Stimulated activated naive CD8-positive, alpha-beta T cell treated with anti-CD3 and anti-CD28 coated beads, Interleukin-15, Interleukin-2, amounts not matched to agents 100 ng/mL and 50 ng/mL, for 24 hours (primary cell): Measurements from ENCODE around the gene DUSP2.

Source experiments
- H3K27ac Mint-ChIP-seq: one replicate; pipeline ENCODE4 v1.8.0; 2021; ENCODE audit warnings: mild to moderate bottlenecking, mixed read lengths
- H3K27me3 Mint-ChIP-seq: one replicate; pipeline ENCODE4 v1.8.0; 2021; ENCODE audit warnings: mixed read lengths
- H3K36me3 Mint-ChIP-seq: one replicate; pipeline ENCODE4 v1.8.0; 2021; ENCODE audit warnings: low read depth, mixed read lengths
- H3K4me1 Mint-ChIP-seq: one replicate; pipeline ENCODE4 v1.8.0; 2021; ENCODE audit warnings: low read depth, mixed read lengths
- H3K4me3 Mint-ChIP-seq: one replicate; pipeline ENCODE4 v1.8.0; 2021; ENCODE audit warnings: mild to moderate bottlenecking, mixed read lengths
- H3K9me3 Mint-ChIP-seq: one replicate; pipeline ENCODE4 v1.8.0; 2021; ENCODE audit warnings: mixed read lengths

The DUSP2 gene

GRCh38 chr2:96145036-96145847, at the start of gene DUSP2:
Gene DUSP2 (minus strand): TSS chr2:96145440. CDS start chr2:96145354, 86 bp downstream.
- Mint-ChIP-seq H3K27ac (peak within 1 kb of the TSS; percentile 96), H3K4me1 (peaks cover 72% of the 10 kb centered on the region), H3K4me3 (peak within 1 kb of the TSS; percentile 96), H3K36me3 (peaks cover 27% of the 10 kb centered on the region), H3K9me3 (no peaks in the 10 kb centered on the region), H3K27me3 (no peaks in the 10 kb centered on the region)

- Mint-ChIP-seq H3K9me3 (no peaks in the 10 kb centered on the region), H3K4me1 (peaks cover 6% of the 10 kb centered on the region), H3K27me3 (no peaks in the 10 kb centered on the region), H3K4me3 (no peak overlapping the region), H3K27ac (no peak overlapping the region), H3K36me3 (peaks cover 69% of the 10 kb centered on the region)
Measured at GRCh38 chr2:96191937-96192670, 46.9 kb upstream of the DUSP2 start.

GRCh38 chr2:96188821-96189526, 43.7 kb upstream of the DUSP2 start:
- peaks cover 83% of the 10 kb centered on the region for H3K36me3 Mint-ChIP-seq
- no peak overlapping the region for H3K27ac Mint-ChIP-seq
- H3K9me3 Mint-ChIP-seq, result no peaks in the 10 kb centered on the region
- H3K4me1 Mint-ChIP-seq, result no peaks in the 10 kb centered on the region
- no peaks in the 10 kb centered on the region for H3K27me3 Mint-ChIP-seq
- no peak overlapping the region for H3K4me3 Mint-ChIP-seq

- Mint-ChIP-seq H3K9me3 (no peaks in the 10 kb centered on the region), H3K4me1 (peaks cover 4% of the 10 kb centered on the region), H3K27ac (no peak overlapping the region), H3K36me3 (peaks cover 64% of the 10 kb centered on the region), H3K4me3 (no peak overlapping the region), H3K27me3 (no peaks in the 10 kb centered on the region)
Measured at GRCh38 chr2:96186562-96186961, 41.3 kb upstream of the DUSP2 start.

GRCh38 chr2:96185516-96185915, 40.3 kb upstream of the DUSP2 start:
- Mint-ChIP-seq H3K36me3 (peaks cover 55% of the 10 kb centered on the region), H3K27me3 (no peaks in the 10 kb centered on the region), H3K4me3 (no peak overlapping the region), H3K27ac (peak overlapping the region; percentile 5), H3K4me1 (peaks cover 9% of the 10 kb centered on the region), H3K9me3 (no peaks in the 10 kb centered on the region)

GRCh38 chr2:96184989-96185388, 39.7 kb upstream of the DUSP2 start:
- H3K4me3 Mint-ChIP-seq, result no peak overlapping the region
- H3K27me3 Mint-ChIP-seq, result no peaks in the 10 kb centered on the region
- H3K4me1 Mint-ChIP-seq, result peaks cover 9% of the 10 kb centered on the region
- H3K27ac Mint-ChIP-seq, result peak overlapping the region; percentile 28
- H3K36me3 Mint-ChIP-seq, result peaks cover 53% of the 10 kb centered on the region
- no peaks in the 10 kb centered on the region for H3K9me3 Mint-ChIP-seq

GRCh38 chr2:96184188-96184587, 38.9 kb upstream of the DUSP2 start:
- H3K27ac Mint-ChIP-seq, result no peak overlapping the region
- H3K4me3 Mint-ChIP-seq, result no peak overlapping the region
- peaks cover 9% of the 10 kb centered on the region for H3K4me1 Mint-ChIP-seq
- H3K9me3 Mint-ChIP-seq, result no peaks in the 10 kb centered on the region
- H3K27me3 Mint-ChIP-seq, result no peaks in the 10 kb centered on the region
- peaks cover 45% of the 10 kb centered on the region for H3K36me3 Mint-ChIP-seq

GRCh38 chr2:96181529-96181928, 36.3 kb upstream of the DUSP2 start:
- H3K9me3 Mint-ChIP-seq, result no peaks in the 10 kb centered on the region

GRCh38 chr2:96180521-96180920, 35.3 kb upstream of the DUSP2 start:
- Mint-ChIP-seq H3K27ac (no peak overlapping the region), H3K36me3 (peaks cover 21% of the 10 kb centered on the region), H3K9me3 (no peaks in the 10 kb centered on the region), H3K4me3 (no peak overlapping the region), H3K27me3 (no peaks in the 10 kb centered on the region), H3K4me1 (peaks cover 9% of the 10 kb centered on the region)

More at GRCh38 chr2:96181529-96181928, 36.3 kb upstream of the DUSP2 start:
- Mint-ChIP-seq H3K27ac (no peak overlapping the region), H3K36me3 (peaks cover 31% of the 10 kb centered on the region), H3K4me1 (peaks cover 9% of the 10 kb centered on the region), H3K4me3 (no peak overlapping the region), H3K27me3 (no peaks in the 10 kb centered on the region)

- Mint-ChIP-seq H3K4me1 (peaks cover 9% of the 10 kb centered on the region), H3K27me3 (no peaks in the 10 kb centered on the region), H3K4me3 (no peak overlapping the region), H3K9me3 (no peaks in the 10 kb centered on the region), H3K27ac (no peak overlapping the region), H3K36me3 (peaks cover 16% of the 10 kb centered on the region)
Measured at GRCh38 chr2:96180002-96180401, 34.8 kb upstream of the DUSP2 start.

- H3K27ac Mint-ChIP-seq, result no peak overlapping the region
- no peaks in the 10 kb centered on the region for H3K27me3 Mint-ChIP-seq
Measured at GRCh38 chr2:96176661-96177060, 31.4 kb upstream of the DUSP2 start.

GRCh38 chr2:96175951-96176350, 30.7 kb upstream of the DUSP2 start:
- Mint-ChIP-seq H3K4me3 (no peak overlapping the region), H3K27me3 (no peaks in the 10 kb centered on the region), H3K9me3 (no peaks in the 10 kb centered on the region), H3K4me1 (peaks cover 27% of the 10 kb centered on the region), H3K36me3 (no peaks in the 10 kb centered on the region), H3K27ac (no peak overlapping the region)

More at GRCh38 chr2:96176661-96177060, 31.4 kb upstream of the DUSP2 start:
- Mint-ChIP-seq H3K9me3 (no peaks in the 10 kb centered on the region), H3K4me1 (peaks cover 28% of the 10 kb centered on the region), H3K36me3 (no peaks in the 10 kb centered on the region), H3K4me3 (no peak overlapping the region)

GRCh38 chr2:96174251-96175144, 29.3 kb upstream of the DUSP2 start:
- H3K4me3 Mint-ChIP-seq, result peak overlapping the region; percentile 50
- H3K27ac Mint-ChIP-seq, result peak overlapping the region; percentile 67
- no peaks in the 10 kb centered on the region for H3K9me3 Mint-ChIP-seq
- H3K27me3 Mint-ChIP-seq, result no peaks in the 10 kb centered on the region
- H3K36me3 Mint-ChIP-seq, result no peaks in the 10 kb centered on the region
- peaks cover 27% of the 10 kb centered on the region for H3K4me1 Mint-ChIP-seq

- Mint-ChIP-seq H3K36me3 (peaks cover 6% of the 10 kb centered on the region), H3K4me1 (peaks cover 51% of the 10 kb centered on the region), H3K27ac (peak overlapping the region; percentile 80), H3K27me3 (no peaks in the 10 kb centered on the region), H3K4me3 (no peak overlapping the region), H3K9me3 (peaks cover 4% of the 10 kb centered on the region)
Measured at GRCh38 chr2:96171831-96172230, 26.6 kb upstream of the DUSP2 start.
